Upper lobe of left lung (tissue), 6 donors: ENCODE results near the gene SRCAP. TPM values are rescaled to one million over a fixed set of nuclear protein-coding genes. Genes with fewer than 3 reads are reported as not detected.

ENCODE experiments used
- ATAC-seq, 2 donors: fragments of 200-7000 bp; cut with Tn5 transposase; one replicate each; pipeline ENCODE4 v1.9.1; 2022; ENCODE audit warnings: mild to moderate bottlenecking in 2 of 2, moderate library complexity in 2 of 2; ENCODE audit not compliant: low FRiP score in 2 of 2
- DNase-seq, 2 donors: peaks; one replicate each; pipeline ENCODE4 v3.0.0-alpha.2; 2019 to 2020
- H3K27ac ChIP-seq, 4 donors: fragments of 200-600 bp; sonication (generic); one replicate each; pipeline ENCODE4 v1.5.1; 2016 to 2019
- H3K27me3 ChIP-seq, 4 donors: fragments of 200-600 bp; sonication (generic); one replicate each; pipeline ENCODE4 v1.5.1; 2017 to 2019
- H3K36me3 ChIP-seq, 4 donors: fragments of 200-600 bp; sonication (generic); one replicate each; pipeline ENCODE4 v1.5.1; 2016 to 2019
- H3K4me1 ChIP-seq, 4 donors: fragments of 200-600 bp; sonication (generic); one replicate each; pipeline ENCODE4 v1.5.1; 2018 to 2019
- H3K4me3 ChIP-seq, 4 donors: fragments of 200-600 bp; sonication (generic); one replicate each; pipeline ENCODE4 v1.5.1; 2017 to 2019; ENCODE audit warnings: mild to moderate bottlenecking in 2 of 4, moderate library complexity in 1 of 4
- H3K9me3 ChIP-seq, 4 donors: fragments of 200-600 bp; sonication (generic); one replicate each; pipeline ENCODE4 v1.5.1; 2018 to 2019
- EP300 ChIP-seq, 4 donors: sonication (generic); formaldehyde crosslinking; IDR thresholded peaks; one replicate each; pipeline ENCODE4 v1.5.1; 2017; ENCODE audit warnings: antibody characterized with exemption in 4 of 4, control low read depth in 2 of 4
- POLR2A ChIP-seq, 4 donors: fragments of 450-650 bp; IDR thresholded peaks; one replicate each; pipeline ENCODE4 v1.5.1; 2016 to 2017; ENCODE audit warnings: antibody characterized with exemption in 4 of 4, mild to moderate bottlenecking in 2 of 4
- POLR2AphosphoS5 ChIP-seq, 2 donors: sonication (generic); formaldehyde crosslinking; IDR thresholded peaks; one replicate each; pipeline ENCODE4 v1.5.1; 2017; ENCODE audit warnings: antibody characterized with exemption in 2 of 2
- WGBS, 2 donors: methylation state at CpG; one replicate each; pipeline ENCODE4 v1.1.5; 2017 to 2018; 5-methylcytosine and 5-hydroxymethylcytosine counted together
- total RNA-seq, 6 donors: library from RNA; depleted of rRNA in 4 of 6; stranded (reverse); fragments of >200 nt in 4 of 6; gene quantifications; one replicate each; pipeline versions ENCODE4 v1.1.0 to v1.2.1, GENCODE V29; 2016 to 2021
- TF ChIP-seq, protein P1 (sequence below), 6 experiments: fragments of 450-650 bp in 4 of 6; fragments of 200-600 bp in 2 of 6; sonication (generic) in 2 of 6; IDR thresholded peaks; one replicate each; pipeline ENCODE4 v1.5.1; 2016 to 2019; ENCODE audit warnings: antibody characterized with exemption in 6 of 6
- donor health status: DM: no; HTN: no; CAD: no; lungs with moderate emphysema.
- donor health status: DM: no; HTN: yes; CAD: no; lungs with severe emphysema.

SRCAP gene
- total RNA-seq, 6 donors from 2014 or later, result 38.3 to 102 (median 66.0) TPM

DNA sequence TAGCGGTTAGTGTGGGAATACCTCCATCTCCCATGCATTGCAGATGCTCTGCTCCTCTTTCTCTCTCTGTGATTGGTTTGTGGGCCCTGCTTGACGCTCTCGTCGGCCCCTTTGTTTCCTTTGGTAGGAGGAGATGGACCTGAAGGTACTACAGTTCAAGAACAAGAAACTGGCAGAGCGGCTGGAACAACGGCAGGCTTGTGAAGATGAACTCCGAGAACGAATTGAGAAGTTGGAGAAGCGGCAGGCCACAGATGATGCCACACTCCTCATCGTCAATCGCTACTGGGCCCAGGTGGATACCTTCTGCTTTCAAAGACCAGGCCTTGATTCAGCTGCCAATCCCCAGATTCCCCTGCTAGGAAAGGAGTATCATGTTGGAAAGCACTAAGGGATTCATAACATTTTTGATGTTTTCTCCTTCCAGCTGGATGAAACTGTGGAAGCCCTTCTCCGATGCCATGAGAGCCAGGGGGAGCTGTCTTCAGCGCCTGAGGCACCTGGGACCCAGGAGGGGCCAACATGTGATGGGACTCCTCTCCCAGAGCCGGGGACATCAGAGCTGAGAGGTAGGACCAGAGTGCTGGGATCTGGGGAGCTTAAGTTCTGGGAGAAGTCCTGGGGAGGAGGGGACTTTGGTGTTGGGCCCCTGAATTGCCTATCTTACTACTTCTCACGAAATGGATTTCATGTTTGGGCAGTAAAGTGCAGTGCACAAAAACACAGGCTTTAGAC, 64.2 kb downstream of the SRCAP start:
- TF ChIP-seq, protein P1, sequence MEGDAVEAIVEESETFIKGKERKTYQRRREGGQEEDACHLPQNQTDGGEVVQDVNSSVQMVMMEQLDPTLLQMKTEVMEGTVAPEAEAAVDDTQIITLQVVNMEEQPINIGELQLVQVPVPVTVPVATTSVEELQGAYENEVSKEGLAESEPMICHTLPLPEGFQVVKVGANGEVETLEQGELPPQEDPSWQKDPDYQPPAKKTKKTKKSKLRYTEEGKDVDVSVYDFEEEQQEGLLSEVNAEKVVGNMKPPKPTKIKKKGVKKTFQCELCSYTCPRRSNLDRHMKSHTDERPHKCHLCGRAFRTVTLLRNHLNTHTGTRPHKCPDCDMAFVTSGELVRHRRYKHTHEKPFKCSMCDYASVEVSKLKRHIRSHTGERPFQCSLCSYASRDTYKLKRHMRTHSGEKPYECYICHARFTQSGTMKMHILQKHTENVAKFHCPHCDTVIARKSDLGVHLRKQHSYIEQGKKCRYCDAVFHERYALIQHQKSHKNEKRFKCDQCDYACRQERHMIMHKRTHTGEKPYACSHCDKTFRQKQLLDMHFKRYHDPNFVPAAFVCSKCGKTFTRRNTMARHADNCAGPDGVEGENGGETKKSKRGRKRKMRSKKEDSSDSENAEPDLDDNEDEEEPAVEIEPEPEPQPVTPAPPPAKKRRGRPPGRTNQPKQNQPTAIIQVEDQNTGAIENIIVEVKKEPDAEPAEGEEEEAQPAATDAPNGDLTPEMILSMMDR (IDR thresholded peaks at IDR 0.05), result no peak
- no peak for TF ChIP-seq EP300 (IDR thresholded peaks at IDR 0.05)
- no peak for TF ChIP-seq POLR2AphosphoS5 (IDR thresholded peaks at IDR 0.05)
- TF ChIP-seq POLR2A (IDR thresholded peaks at IDR 0.05), result no peak
- 64 to 66% methylated on average over 14 to 15 of the region's 15 CpGs for WGBS, 2 donors
- Histone ChIP-seq H3K27me3 (no peaks in the 10 kb centered on the region), H3K27ac (peak overlapping the region; percentile 81 to 95 (median 94)), H3K36me3 (peaks cover 36 to 51% (median 44%) of the 10 kb centered on the region in 4 donors), H3K9me3 (no peaks in the 10 kb centered on the region), H3K4me3 (peak overlapping the region; percentile 82 to 96 (median 90)), H3K4me1 (peaks cover 22 to 46% (median 26%) of the 10 kb centered on the region in 4 donors)
- no peak for ATAC-seq
- no peak for DNase-seq

DNA sequence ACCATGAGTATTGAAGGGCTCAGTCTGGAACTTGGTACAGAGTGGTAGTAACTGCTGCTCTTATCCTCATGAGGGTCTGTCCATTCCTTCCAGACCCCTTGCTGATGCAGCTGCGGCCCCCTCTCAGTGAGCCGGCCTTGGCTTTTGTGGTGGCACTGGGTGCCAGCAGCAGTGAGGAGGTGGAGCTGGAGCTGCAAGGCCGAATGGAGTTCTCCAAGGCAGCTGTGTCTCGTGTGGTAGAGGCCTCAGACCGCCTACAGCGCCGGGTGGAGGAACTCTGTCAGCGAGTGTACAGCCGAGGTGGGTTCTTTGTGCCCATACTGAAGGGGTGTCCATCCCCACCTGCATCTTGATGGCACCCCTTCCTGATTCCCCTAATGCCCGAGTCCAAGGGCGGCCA, 65.1 kb downstream of the SRCAP start:
- Histone ChIP-seq H3K4me1 (peaks cover 22 to 44% (median 26%) of the 10 kb centered on the region in 4 donors), H3K9me3 (no peaks in the 10 kb centered on the region), H3K27ac (no peak overlapping the region), H3K27me3 (no peaks in the 10 kb centered on the region), H3K4me3 (no peak overlapping the region), H3K36me3 (peaks cover 45 to 60% (median 53%) of the 10 kb centered on the region in 4 donors)
- DNase-seq (no peak), ATAC-seq (no peak)
- 91 to 93% methylated on average over 7 to 11 of the region's 11 CpGs for WGBS, 2 donors
- TF ChIP-seq, protein P1 (IDR thresholded peaks at IDR 0.05), result no peak
- no peak for TF ChIP-seq POLR2A (IDR thresholded peaks at IDR 0.05)
- TF ChIP-seq POLR2AphosphoS5 (IDR thresholded peaks at IDR 0.05), result no peak
- no peak for TF ChIP-seq EP300 (IDR thresholded peaks at IDR 0.05)

DNA sequence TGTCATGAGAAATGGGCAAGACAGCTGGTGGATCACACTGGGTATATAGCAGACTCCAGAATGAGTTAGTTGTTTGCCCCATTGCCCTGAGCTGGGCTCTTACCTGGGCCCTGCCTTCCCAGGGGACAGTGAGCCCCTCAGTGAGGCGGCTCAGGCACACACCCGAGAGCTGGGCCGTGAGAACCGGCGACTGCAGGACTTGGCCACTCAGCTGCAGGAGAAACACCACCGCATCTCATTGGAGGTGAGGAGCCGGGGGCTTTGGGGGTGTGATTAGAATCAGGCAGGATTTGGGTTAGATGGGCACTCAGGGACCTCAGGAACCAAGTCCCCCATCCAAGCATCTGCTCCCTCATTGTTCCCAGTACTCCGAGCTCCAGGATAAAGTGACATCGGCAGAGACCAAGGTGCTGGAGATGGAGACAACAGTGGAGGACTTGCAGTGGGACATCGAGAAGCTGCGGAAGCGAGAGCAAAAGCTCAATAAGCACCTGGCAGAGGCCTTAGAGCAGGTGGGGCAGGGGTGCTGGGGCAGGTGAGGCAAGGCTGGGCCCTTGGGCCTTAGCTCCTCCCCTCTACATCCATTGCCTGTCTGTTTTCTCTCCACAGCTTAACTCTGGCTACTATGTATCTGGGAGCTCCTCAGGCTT, 66.0 kb downstream of the SRCAP start:
- Histone ChIP-seq H3K27ac (no peak overlapping the region), H3K9me3 (no peaks in the 10 kb centered on the region), H3K4me1 (peaks cover 22 to 36% (median 26%) of the 10 kb centered on the region in 4 donors), H3K27me3 (no peaks in the 10 kb centered on the region), H3K4me3 (no peak overlapping the region), H3K36me3 (peaks cover 52 to 68% (median 61%) of the 10 kb centered on the region in 4 donors)
- WGBS, 2 donors, result 99 to 100% methylated on average over 7 to 12 of the region's 12 CpGs
- TF ChIP-seq, protein P1 (IDR thresholded peaks at IDR 0.05), result no peak
- TF ChIP-seq POLR2AphosphoS5 (IDR thresholded peaks at IDR 0.05), result no peak
- no peak for TF ChIP-seq EP300 (IDR thresholded peaks at IDR 0.05)
- TF ChIP-seq POLR2A (IDR thresholded peaks at IDR 0.05), result no peak
- DNase-seq (no peak), ATAC-seq (no peak)

DNA sequence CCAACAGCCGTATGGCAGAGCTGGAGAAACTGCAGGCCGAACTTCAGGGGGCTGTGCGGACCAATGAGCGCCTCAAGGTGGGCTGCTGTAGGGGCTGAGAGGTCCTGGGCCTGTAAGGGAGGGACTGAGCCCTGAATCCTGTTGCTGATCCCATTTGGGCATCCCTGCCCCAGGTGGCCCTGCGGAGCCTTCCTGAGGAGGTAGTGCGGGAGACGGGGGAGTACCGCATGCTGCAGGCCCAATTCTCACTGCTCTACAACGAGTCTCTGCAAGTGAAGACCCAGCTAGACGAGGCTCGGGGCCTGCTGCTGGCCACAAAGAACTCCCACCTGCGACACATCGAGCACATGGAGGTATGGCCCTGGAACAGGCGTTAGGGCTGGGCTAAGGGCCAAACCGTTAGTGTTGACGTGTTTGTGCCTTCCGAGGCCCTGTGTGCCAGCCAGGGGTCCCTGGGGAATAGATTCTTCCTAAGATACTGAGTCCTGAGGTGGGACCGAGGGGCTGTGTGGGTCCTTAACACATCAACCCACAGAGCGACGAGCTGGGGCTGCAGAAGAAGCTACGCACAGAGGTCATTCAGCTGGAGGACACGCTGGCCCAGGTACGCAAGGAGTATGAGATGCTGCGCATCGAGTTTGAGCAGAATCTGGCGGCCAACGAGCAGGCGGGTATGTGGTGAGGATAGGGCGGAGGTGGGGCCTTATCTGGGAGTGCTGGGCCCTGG, 67.4 kb downstream of the SRCAP start:
- TF ChIP-seq POLR2A (IDR thresholded peaks at IDR 0.05), result no peak
- TF ChIP-seq, protein P1 (IDR thresholded peaks at IDR 0.05), result no peak
- H3K4me1 ChIP-seq, result peaks cover 16 to 24% (median 17%) of the 10 kb centered on the region in 4 donors
- DNase-seq, result no peak
- H3K4me3 ChIP-seq, result no peak overlapping the region
- peaks cover 62 to 83% (median 74%) of the 10 kb centered on the region in 4 donors for H3K36me3 ChIP-seq
- no peak for ATAC-seq
- H3K9me3 ChIP-seq, result no peaks in the 10 kb centered on the region
- no peak overlapping the region for H3K27ac ChIP-seq
- 93 to 94% methylated on average over 27 to 29 of the region's 29 CpGs for WGBS, 2 donors
- no peaks in the 10 kb centered on the region for H3K27me3 ChIP-seq
